GM03348 (cell line): ENCODE measurements around the gene KRI1.
"Not testable (repeated sequence)": the region's sequence is repeated elsewhere in the genome, so short reads cannot be mapped to it uniquely, and the experiment has no call there.

Experiments
- DNase-seq: peaks from one replicate; pipeline ENCODE4 v3.0.0; 2012; ENCODE audit warnings: low spot score

The KRI1 gene

DNA sequence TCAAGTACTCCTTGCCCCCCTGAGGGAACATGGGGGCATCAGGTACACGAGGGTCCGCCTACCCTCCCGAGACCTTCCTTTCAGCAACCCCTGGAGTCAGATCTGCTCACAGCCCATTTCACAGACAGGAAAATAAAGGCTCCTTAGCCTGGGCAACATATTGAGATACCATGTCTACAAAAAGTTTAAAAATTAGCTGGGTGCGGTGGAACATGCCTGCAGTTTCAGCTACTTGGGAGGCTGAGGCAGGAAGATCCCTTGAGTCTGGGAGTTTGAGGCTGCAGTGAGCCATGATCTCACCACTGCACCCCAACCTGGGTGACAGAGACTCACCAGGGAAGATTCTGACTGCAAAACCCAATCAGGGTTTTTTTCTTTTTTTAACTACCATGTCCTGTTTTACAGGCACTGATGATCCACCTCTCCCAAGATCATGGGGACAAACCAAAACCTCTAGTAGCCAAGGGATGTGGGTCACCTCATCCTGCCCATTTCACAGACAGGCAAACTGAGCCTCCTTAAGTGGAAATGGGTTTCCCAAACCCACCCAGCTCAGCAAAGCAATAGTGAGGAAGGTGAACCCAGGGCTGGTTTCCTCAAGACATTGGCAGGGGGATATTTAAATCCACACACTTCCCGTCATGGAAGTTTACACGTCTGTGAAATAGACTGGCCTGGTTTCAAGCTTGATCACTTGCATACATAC lies 9.4 kb upstream of the KRI1 start:
- no peak for DNase-seq

DNA sequence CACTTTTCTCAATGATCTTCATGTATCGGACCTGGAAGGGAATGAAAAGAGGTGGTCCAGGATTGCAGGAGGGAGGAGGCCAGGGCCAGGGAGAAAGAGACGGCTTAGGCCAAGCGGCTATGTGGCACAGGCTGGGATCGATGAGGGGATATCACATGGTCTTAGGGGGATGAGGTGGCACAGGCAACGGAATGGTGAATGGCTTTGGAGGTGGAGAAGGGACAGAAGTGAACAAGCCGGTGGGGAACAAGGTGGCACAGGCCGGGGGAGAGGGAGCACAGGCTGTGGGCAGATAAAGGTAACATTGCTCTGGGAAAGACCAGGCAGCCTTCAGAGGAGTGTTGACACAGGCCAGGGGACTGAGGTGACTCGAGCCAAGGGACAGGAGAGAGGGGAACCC lies 8.7 kb upstream of the KRI1 start:
- DNase-seq = no peak

DNA sequence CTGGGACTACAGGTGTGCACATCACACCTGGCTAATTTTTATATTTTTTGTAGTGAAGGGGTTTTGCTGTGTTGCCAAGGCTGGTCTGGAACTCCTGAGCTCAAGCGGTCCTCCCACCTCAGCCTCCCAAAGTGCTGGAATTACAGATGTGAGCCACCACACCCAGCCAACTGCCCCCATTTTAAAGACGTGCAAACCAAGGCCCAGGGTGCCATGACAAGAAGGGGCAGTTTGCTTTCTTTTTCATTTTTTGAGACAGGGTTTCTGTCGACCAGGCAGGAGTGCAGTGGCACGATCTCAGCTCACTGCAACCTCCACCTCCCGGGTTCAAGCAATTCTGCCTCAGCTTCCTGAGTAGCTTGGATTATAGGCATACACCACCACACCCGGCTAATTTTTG lies 8.0 kb upstream of the KRI1 start:
- not testable (repeated sequence) for DNase-seq

DNA sequence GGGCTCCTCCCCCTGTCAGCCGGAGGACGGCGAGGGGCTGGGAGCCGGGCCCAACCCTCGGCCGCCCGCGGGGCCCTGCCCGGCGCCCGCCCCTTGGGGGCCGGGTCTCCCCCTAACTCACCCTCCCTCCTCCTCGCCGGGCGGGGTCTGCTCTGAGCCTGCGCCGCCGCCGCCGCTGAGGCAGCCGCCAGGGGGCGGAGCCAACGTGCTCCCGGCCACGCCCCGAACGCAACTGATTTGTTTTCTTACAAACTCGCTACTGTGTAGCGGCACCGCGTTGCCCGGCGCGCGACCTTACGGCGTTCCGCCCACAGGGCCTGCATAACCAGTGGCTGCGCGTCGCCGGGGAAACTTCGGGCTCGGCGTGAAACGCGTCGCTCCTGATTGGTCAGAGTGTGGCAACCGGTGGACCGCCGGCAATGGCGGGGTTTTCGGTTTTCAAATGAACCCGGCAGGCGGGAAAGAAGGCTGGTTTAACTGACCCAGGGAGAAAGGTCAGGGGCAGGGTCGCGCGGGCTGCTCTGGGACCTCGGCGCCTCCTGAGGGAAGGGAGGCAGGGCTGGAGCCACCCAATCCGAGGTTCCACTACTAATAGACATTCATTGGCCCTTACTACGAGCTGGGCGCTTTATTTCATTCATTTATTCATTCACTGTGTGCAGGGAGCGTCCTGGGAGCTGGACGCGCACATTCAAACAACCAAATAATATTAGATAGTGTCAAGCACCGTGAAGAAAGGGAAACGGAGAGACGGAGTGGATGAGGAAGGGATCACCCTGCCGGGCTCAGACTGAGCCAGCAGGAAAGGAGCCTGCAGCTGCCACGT lies 3.2 kb upstream of the KRI1 start, which contains the start of gene CDKN2D:
TSS of gene CDKN2D (minus strand) at position 154 of the 826 bp plus-strand sequence. CDS start 326 bp downstream, outside the sequence.
- DNase-seq = peak; percentile 98

DNA sequence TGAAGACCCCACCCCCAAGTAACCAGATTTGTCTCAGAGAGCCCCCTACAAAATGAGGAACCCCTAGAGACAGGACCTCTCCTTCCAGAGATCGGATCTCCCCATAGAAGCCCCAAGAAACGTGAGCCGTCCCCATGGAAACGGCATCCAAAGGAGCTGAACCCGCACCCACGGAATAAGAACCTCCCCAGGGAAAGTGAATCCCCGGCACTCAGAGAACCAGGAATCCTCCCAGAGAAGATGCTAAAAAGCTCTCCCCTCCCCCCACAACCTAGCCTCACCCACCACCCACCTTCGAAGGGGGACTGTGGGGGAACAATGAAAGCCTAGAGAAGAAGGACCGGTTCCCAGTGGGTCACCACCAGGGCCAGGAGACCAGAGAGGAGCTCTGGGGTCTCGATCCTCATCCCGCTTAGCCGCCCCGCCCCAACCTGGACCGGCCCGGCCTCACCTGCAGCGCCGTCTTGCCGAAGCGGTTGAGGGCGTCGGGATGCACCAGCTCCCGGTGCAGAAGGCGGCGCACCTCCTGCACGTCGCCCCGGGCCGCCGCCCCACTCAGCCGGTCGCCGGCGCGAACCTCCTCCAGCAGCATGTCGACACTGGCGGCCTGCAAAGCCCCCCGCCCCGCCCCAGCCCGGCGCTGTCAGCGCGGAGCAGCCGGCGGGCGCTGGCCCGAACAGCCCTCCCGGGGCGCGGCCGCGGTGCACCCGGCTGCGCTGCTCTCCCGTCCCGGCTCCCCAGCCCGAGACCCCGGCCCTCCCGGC lies 2.4 kb upstream of the KRI1 start:
- no peak for DNase-seq

DNA sequence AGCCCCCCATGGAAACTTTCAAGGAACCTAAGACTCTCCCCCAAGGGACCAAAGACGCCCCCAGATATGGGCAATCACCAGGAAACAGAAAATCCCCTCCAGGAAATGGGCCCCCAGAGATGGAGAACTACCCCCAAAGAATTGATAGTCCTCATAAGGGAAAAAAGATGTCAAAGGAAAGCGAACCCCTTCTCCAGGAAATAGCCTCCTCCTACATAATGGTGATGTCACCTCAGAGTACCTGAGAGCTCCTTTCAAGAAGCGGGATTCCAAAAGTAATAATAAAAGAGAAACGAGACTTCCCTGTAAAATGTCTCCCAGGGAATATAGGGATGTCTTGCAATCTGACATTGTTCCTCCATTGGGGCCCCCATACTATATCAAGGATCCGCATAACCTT lies 1.8 kb upstream of the KRI1 start:
- DNase-seq = no peak

DNA sequence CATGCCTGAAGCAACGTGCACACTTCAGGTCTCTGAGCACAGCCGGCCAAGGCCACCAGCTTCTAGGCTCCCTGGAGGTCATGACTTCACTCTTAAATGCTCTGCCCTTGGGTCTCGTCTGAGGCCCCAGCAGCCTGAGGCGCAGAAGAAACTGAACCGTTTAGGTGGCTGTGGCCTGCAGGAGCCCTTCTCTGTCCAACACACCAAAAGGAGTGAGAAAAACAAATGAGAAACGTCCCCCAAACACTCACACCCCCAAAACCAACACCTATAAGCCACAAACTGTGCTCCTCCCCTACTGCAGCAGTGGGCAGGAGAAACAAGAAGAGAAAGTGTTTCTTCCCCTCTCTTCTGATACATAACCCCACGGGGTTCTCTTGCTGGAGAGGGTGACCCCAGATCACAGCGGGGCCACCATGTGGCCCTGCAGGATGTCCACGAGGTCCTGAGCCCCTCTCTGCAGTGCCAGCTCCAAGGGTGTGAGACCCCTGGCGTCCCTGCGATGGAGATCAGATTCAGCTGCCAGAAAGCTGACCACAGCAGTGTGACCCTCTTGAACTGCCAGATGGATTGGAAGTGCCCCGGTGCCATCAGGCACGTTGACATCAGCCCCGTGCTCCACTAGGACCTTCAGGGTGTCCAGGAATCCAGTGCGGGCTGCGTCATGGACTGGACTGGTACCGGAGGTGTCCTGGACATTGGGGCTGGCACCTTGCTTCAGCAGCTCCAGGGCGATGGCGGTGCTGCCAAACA lies 1.0 kb upstream of the KRI1 start:
- no peak for DNase-seq

DNA sequence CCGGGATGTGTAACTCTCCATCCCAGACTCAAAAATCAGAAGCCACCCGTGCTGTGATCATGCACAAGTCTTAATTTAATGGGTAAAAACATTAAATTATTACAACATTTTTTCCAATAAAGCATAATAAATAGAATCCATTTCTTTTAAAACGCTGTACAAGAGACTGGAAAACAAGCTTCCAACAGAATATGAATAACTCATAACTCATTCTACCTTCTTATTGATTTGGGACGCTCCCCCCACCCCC lies 523 bp upstream of the KRI1 start:
- no peak for DNase-seq

DNA sequence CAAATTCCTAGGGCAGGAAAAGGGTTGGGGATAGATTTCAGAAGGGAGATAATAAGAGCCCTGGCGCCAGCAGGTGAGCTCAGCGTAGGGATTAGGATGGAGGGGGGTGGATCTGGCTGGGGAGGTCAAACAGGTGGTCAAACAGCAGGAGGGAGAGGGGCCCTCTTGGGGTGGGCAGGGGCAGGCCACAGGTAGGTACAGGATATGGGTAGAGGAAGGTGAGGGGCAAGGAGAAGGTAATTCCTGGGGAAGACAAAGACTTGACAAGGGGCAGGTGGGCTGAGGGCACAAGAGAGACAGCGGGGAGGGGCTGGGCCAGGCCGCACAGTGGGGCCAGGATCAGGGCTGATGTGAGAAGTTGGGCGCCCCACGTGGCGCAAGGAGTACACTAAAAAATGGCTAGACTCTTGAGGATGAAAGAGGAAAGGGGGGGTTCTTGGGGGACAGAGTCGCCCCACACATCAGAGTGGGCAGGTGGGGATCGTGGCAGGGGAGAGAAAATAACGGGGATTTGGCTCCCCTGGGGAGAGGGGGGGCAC lies 713 bp downstream of the KRI1 start:
- DNase-seq = peak; percentile 82

DNA sequence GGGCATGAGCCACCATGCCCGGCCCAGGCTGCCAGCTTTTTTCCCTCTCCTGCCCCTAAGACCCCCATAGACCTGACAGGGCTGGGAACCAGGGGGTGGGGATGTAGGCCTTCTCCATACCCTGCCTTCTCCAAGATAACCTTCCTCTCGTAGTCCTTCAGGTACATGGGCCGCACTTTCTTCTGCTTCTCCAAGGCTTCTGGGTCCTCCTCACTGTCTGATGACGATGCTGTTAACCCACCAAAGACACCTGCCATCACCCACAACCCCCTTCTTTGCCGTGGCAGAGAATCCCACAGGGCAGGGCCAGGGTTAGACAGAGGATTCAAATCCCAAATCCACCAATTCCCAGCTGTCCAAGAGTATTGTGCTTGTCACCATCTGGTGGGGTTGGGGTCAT lies 3.2 kb downstream of the KRI1 start:
- no peak for DNase-seq

DNA sequence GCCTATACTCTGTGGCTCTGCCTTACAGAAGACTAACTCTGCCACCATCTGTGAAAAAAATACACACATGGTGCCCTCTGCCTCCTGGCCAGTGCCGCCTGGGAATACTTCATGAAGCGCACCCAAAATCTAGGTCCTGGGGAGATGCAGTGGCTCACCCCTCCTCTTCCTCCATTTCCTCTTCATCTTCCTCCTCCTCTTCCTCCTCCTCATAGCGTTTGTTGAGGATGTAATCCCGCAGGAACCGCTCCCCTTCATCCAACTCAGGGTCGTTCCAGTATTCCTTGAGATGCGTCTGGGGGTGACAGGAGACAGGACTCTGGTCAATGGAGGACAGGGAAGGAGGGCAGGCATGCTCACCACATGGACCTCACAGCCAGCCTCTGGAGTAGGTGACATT lies 5.7 kb downstream of the KRI1 start:
- no peak for DNase-seq

DNA sequence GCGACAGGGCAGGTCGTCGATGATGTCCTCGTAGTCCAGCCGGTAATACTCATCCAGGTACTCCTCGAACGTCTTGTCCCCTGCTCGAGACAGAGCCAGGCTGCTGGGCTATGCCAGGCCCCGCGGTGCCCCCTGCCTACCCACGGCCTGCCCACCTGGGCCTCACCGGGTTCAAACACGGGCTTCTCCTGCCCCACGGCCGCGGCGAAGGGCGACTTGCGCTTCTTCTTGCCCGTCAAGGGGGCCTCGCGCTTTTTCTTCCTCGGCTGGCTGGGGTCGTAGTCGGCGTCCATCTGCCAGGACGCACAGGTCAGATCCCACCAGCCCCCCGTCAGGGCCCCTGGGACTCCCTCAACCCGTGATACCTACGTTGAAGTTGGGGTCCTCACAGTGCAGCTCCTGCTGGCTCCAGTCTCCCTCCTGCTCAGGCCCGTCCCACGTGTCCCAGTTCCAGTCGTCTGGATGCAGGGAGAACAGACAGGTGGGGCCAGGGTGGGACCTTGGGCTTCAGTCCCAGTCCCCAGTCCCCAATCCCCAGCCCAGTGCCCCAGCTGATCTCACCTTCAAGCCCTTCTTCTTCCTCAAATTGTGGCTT lies 8.1 kb downstream of the KRI1 start:
- DNase-seq = no peak

DNA sequence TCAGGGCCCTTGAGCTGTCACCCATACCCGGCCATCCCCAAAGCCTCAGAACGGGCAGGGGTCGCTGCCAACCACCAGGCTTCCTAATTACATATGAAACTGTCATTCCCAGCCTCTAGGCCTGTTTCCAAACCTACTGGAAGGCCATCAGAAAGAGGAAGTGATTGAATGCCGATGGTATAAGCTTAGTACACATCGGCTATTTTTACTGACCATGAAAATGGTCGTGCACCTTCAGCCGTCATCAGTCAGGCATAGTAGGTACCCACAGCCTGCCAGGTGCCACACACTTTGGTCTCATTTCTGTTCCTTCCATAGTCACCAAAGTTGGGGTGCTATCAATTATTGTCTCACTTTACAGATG lies 10.2 kb downstream of the KRI1 start:
- DNase-seq = no peak

DNA sequence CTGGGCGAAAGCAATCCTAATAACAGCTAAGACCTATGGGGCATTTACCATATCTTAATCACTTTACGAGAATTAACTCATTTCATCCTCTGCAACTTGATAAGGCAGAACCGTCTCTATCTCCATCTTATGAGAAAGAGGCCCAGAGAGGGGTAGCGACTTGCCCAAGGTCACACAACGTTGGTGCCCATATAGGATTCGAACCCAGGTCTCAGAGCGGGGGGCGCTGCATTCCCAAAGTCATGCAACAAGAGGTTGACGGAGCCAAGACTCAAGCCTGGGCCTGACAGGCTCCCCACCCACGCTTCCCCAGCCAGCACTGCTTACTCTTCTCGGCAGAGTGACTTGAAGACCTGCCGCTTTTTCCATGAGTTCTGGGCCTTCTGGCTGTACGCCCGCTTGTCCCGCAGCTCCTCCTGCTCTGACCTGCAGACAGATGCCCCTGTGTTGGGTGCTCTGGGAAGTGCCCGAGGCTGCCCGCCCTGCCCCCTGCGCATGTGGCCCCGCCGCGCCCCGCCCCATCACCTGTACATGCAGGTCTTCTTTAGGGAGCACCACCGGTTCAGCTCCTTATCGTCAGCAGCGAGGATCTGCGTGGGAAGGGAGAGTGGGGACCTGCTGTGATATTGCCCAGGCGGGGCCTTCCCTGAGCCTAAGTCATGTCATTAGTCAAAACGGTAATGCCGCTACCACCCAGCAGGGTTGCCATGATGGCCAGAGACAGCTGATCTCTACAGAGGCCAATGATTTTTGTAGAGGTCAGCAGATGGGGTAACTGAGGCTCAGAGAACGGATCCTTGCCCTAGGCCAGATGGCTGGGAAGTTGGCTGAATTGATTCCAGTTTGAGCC lies 10.8 kb downstream of the KRI1 start:
- no peak for DNase-seq

DNA sequence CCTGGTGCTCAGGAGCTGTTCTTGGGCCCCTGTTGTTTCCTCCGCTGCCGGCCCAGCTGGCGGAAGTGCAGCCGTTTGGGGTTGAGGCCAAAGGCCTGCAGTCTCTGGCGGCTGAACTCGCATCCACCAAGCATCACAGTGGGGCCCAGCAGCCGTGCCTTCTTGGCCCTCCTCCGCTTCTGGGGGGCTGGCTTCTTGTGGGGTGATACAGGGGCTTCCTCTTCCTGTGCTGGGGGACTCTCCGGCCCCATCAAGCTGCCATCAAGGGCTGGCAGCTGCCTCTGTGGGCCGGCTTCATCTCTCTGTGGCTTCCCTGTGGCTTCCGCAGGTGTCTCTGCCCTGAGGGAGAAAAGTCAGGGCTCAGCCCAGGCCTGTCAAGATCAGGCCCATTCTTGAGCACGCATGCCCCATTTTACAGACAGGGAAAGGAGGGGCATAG lies 11.8 kb downstream of the KRI1 start:
- no peak for DNase-seq

DNA sequence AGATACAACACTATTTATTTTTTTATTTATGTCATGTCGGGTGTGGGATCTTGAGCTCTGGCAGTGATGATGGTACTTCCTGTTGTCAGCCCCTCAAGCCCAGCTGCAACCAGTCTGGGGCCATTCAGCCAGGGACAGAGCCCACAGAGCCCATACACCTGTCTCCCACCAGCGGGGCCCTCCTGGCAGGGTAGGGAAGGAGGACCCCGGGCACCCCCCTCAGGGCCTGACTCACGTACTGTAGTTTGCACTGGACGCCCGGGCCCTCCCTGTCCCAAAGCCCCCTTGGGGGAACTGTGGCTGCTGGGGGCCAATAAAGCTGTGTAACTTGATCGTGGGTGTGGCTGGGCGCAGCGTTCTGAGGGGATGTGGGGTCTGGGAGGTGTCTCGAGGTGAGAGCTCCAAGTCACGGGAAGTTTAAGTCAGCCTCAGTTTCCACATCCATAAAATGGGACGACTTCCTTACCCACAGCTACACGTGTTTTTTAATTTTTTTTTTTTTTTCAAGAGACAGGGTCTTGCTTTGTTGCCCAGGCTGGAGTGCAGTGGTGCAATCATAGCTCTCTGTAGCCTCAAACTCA lies 12.6 kb downstream of the KRI1 start:
- DNase-seq = no peak

DNA sequence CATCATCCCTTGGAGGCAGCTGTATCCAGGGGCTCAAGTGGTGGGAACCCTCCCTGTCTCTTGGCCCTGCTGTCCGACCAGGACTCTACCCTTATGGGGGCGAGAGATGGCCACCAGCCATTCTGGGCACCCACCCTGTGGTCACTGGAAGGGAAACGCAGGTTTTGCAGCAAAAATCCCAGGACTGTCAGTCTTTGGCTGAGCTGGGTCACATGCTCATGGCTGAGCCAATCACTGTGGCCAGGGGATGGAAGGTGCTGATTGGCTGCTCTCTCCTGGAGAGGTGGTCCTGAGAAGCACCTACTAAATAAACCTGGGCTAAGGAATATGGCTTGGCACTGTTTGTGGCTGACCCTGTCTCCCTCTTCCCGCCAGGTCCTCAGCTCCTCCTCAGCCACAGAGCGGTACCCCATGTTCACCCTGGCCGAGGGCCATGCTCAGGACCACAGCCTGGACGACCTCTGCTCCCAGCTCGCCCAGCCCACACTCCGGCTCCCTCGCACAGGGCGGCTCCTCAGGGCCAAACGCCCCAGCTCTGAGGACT lies 13.2 kb downstream of the KRI1 start:
- peak; percentile 41 for DNase-seq

DNA sequence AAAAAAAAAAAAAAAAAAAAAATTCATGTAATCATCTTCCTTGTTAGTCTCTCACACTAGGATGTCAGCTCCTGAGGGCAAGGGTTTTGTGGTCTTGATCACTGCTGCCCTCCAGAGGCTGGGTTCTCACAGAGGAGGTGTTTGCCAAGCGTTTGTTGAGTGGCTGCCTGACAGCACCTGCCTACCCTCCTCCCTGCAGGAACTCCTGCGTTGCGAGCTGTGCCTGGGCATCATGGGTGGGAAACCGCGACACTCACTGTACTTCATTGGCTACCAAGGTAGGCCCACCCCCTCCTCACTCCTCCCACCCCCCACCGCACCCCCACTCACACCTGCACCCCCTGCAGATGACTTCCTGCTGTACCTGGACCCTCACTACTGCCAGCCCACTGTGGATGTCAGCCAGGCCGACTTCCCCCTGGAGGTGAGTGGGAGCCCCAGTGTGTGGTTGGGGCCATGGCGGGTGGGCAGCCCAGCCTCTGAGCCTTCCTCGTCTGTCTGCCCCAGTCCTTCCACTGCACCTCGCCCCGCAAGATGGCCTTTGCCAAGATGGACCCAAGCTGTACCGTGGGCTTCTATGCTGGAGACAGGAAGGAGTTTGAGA lies 14.0 kb downstream of the KRI1 start:
- DNase-seq = peak; percentile 44

DNA sequence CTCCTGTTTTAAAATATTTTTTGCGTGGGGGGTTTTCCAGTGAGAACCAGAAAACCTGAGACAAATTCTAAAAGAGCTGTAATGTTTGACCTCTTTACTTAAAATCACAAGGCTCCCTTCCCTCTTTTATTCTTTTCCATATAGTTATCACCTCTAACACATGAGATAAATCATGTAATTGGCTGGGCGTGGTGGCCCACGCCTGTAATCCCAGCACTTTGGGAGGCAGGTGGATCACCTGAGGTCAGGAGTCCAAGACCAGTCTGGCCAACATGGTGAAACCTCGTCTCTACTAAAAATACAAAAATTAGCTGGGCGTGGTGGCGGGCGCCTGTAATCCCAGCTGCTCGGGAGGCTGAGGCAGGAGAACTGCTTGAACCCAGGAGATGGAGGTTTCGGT lies 14.8 kb downstream of the KRI1 start:
- DNase-seq = not testable (repeated sequence)

DNA sequence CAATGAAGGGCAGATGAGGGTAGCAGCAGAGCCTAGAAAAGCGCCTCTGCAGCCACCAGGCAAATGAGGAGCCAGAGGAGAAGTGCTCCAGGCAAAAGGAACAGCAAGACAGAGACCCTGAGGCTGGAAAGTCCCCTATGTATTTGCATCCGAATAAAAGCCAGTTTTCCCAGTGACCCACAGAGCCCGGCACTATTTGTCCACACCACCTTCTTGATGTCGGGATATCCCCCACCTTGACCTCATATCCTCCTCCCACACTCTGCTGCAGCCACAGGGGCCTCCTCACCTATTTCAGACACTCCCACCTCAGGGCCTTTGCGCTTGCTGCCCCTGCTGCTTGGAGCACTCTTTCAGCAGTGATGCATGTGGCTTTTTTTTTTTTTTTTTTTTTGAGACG lies 15.5 kb downstream of the KRI1 start:
- no peak for DNase-seq
